Skeletal muscle satellite cell (primary cell): Measurements from ENCODE around the gene S100A5.
A peak's percentile ranks its signal among the peaks of the same experiment; 100 is the strongest.

Experiments used
- H3K27me3 ChIP-seq: 2 replicates; pipeline ENCODE4 v1.7.0; 2013; ENCODE audit warnings: low read length; ENCODE audit not compliant: control insufficient read depth, insufficient read depth
- H3K36me3 ChIP-seq: 2 replicates; pipeline ENCODE4 v1.7.0; 2013; ENCODE audit warnings: mild to moderate bottlenecking, control low read depth, low read length; ENCODE audit not compliant: insufficient read depth
- H3K4me1 ChIP-seq: 2 replicates; pipeline ENCODE4 v1.7.0; 2013; ENCODE audit warnings: low read length; ENCODE audit not compliant: control insufficient read depth, insufficient read depth
- H3K4me2 ChIP-seq: 2 replicates; pipeline ENCODE4 v1.7.0; 2013; ENCODE audit warnings: mild to moderate bottlenecking, low read length
- H3K4me3 ChIP-seq: 2 replicates; pipeline ENCODE4 v1.7.0; 2013; ENCODE audit warnings: low read length
- H3K9ac ChIP-seq: 2 replicates; pipeline ENCODE4 v1.7.0; 2013; ENCODE audit warnings: mild to moderate bottlenecking, low read depth, low read length, moderate library complexity
- H3K9me3 ChIP-seq: replicated peaks from 2 replicates; pipeline ENCODE4 v1.7.0; 2013; ENCODE audit warnings: mild to moderate bottlenecking, control low read depth, low read length

S100A5 gene

GRCh38 chr1:153552335-153552734 is 11.6 kb upstream of the S100A5 start:
- peaks cover 32% of the 10 kb centered on the region for H3K4me1 ChIP-seq
- no peaks in the 10 kb centered on the region for H3K27me3 ChIP-seq
- H3K9me3 ChIP-seq = no peaks in the 10 kb centered on the region
- no peak overlapping the region for H3K9ac ChIP-seq
- no peak overlapping the region for H3K4me2 ChIP-seq
- no peak overlapping the region for H3K4me3 ChIP-seq
- no peaks in the 10 kb centered on the region for H3K36me3 ChIP-seq

DNA sequence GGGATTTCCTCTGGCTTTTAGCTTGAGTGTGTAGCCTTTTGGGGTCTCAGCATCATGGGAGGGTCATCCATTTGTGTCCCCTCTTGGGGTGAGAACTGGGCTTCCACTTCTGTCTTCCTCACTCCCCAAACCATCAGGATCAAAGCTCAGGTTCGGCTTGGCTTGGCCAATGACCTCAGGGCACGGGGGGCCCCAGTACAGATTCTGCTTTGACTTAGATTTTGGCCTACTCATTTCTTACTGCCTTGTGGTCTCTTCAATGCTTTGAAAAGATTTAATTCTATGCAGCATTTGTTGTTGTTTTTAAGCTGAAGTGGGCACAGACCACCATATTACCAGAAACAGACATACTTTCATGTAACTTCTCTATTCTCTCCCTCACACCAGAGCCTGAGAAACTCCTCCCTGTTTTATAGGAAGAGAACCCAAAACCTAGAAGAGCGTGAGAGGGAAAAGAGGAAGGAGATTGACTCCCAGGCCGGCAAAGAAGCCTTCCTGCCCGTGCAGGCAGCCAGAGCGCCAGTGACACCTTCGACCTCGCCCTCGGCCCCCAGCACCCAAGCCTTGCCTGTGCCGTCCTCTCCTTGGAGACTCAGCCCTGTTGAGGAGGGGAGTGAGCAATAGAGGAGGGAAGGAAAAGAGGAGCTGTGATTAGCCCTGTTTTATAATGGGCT is 10.2 kb upstream of the S100A5 start:
- Histone ChIP-seq H3K4me3 (no peak overlapping the region), H3K27me3 (no peaks in the 10 kb centered on the region), H3K9ac (no peak overlapping the region), H3K36me3 (no peaks in the 10 kb centered on the region), H3K4me1 (peaks cover 41% of the 10 kb centered on the region), H3K9me3 (no peaks in the 10 kb centered on the region), H3K4me2 (no peak overlapping the region)

DNA sequence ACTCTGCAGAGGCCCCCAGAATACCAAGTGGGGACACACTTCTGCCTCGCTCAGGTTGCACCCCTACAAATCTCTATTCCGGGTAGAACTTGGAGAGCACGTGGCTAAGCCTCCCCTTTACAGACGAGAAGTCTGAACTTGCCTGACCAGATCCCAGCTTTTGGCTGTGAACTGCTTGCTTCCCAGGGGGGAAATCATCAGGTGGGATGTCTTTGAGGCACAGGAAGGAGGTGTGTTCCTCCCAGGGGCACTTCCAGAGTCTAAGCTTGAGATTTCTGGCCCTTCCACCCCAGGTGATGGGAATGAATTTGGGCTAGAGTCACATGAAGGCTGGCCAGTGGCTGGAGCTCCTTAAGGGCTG is 9.6 kb upstream of the S100A5 start:
- Histone ChIP-seq H3K36me3 (no peaks in the 10 kb centered on the region), H3K4me1 (peaks cover 47% of the 10 kb centered on the region), H3K4me3 (no peak overlapping the region), H3K27me3 (no peaks in the 10 kb centered on the region), H3K4me2 (no peak overlapping the region), H3K9me3 (no peaks in the 10 kb centered on the region), H3K9ac (no peak overlapping the region)

DNA sequence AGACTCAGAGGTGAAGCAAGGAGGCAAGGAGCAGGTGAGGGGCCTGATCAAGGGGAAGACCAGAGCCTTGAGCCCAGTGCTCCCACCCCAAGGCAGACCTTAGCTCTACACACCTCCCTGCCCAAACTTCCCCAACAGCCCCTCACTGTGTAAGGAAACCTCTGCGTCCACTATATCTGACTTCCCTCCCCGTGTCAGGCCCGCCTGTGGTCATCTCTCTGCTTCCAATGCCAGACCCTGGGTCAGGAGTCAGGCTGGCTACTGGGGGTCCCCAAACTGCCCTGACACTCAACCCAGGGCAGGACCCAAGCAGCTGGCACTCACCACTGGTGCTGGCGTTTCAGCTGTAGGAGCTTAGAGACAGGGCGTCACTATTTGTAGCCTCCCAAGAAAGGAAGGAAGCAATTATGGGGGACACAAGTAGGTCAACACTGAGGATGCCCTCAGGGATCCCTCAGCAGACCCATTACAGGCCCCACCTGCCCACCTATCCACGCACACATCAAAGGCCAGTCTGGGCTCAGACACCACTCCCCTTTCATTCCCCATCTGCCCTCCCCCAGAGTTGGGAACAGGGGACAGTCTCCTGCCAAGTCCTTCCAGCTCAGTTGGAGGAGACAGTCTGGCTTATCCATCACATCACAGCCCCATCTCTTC is 9.1 kb upstream of the S100A5 start:
- no peak overlapping the region for H3K4me3 ChIP-seq
- H3K9ac ChIP-seq = no peak overlapping the region
- H3K4me1 ChIP-seq = peaks cover 52% of the 10 kb centered on the region
- no peaks in the 10 kb centered on the region for H3K36me3 ChIP-seq
- H3K27me3 ChIP-seq = no peaks in the 10 kb centered on the region
- peak overlapping the region; percentile 59 for H3K4me2 ChIP-seq
- no peaks in the 10 kb centered on the region for H3K9me3 ChIP-seq

GRCh38 chr1:153548722-153549688 is 8.3 kb upstream of the S100A5 start, which contains the start of gene S100A3:
Gene S100A3, minus strand, starts transcription at chr1:153549258. Its CDS starts 773 bp downstream, at chr1:153548485.
- Histone ChIP-seq H3K9me3 (no peaks in the 10 kb centered on the region), H3K4me1 (peaks cover 57% of the 10 kb centered on the region), H3K9ac (peak within 1 kb of the TSS; percentile 66), H3K36me3 (no peaks in the 10 kb centered on the region), H3K4me3 (peak within 1 kb of the TSS; percentile 46), H3K27me3 (no peaks in the 10 kb centered on the region), H3K4me2 (peak within 1 kb of the TSS; percentile 59)

- no peaks in the 10 kb centered on the region for H3K36me3 ChIP-seq
- peaks cover 60% of the 10 kb centered on the region for H3K4me1 ChIP-seq
- peak overlapping the region; percentile 66 for H3K9ac ChIP-seq
- H3K4me2 ChIP-seq = no peak overlapping the region
- H3K9me3 ChIP-seq = no peaks in the 10 kb centered on the region
- no peaks in the 10 kb centered on the region for H3K27me3 ChIP-seq
- no peak overlapping the region for H3K4me3 ChIP-seq
Observed at GRCh38 chr1:153547560-153548551, 7.1 kb upstream of the S100A5 start.

DNA sequence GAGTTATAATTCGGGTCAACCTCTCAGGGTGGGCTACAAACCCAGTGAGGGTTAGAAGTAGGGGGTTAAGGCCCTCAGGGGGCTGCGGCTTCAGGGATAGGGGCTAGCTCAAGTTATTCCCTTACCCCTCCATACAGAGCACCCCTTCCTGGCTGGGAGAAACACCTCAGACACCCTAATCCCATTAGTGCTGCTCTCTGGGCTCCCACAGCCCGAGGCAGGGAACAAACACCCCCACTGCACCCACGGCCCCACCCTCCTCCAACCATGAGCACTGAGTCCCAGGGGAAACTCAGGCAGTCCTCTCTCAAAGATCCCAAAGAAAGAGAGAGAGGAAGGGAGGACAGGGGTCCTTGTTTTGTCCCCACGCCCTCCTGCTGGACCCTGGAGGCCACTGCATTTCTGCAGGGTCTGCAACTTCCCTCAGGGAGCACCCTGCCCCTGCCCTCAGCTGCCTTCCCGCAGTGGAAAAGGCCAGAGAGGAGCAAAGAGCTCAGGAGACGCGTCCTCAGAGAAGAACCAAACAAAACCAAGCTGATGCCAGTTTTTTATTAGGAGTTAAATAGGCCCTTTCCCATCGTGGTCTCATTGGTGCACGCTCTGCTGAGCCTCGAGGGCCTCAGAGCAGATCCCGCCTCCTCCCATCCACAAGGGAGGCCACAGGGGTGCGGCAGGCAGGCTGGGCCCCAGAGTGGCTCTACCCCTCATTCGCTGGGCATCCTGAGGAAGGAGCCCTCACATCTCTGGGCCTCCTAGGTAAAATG is 6.2 kb upstream of the S100A5 start:
- Histone ChIP-seq H3K36me3 (no peaks in the 10 kb centered on the region), H3K4me1 (peaks cover 67% of the 10 kb centered on the region), H3K9me3 (no peaks in the 10 kb centered on the region), H3K4me2 (no peak overlapping the region), H3K4me3 (no peak overlapping the region), H3K9ac (no peak overlapping the region), H3K27me3 (no peaks in the 10 kb centered on the region)

- Histone ChIP-seq H3K9ac (peak overlapping the region; percentile 78), H3K27me3 (no peaks in the 10 kb centered on the region), H3K4me3 (no peak overlapping the region), H3K4me1 (peaks cover 73% of the 10 kb centered on the region), H3K4me2 (peak overlapping the region; percentile 77), H3K36me3 (no peaks in the 10 kb centered on the region), H3K9me3 (no peaks in the 10 kb centered on the region)
Observed at GRCh38 chr1:153546371-153546770, 5.6 kb upstream of the S100A5 start.

DNA sequence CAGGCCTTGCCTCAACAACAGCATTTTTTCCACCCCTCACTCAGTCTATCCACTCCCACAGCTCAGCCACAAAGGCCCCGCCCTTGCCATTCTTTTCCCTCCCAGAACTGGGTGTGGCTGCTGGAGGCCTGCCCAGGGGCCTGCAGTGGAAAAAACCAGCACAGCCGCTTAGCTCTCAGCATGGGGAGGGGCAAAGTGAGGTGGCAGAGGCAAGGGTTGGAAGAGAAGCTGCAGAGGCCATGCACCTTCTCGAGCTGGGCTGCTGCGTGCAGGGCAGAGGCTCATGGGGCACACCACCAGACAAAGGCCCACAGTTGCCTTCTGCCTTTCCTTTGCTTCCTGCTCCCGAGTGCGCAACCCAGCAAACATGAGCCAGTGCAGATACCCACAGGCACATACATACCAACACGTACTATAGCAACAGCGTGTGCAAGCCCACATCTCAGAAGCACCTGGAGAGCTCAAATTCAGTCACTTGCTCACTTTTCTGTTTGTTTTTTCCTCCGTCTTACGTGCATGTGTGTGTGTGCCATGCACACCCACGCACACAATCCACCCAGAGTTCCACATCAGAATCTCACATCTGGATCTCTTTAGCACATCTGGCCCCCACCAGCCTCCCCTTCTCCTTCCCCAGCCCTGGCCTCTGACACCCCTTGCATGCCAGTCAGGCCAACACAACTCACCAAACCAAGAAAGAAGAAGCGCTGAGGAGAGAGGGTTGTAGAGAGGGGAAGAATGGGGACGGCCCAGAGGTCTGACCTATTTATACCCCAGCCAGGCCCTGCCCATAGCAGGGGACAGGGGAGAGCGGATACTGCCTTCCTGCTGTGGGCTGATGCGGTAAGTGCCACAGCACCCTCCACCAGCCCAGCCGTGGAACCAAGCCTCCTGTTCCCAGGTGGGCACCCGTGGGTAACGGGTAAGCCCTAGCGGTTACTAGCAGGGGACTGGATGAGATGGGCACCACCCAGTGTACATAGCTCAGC is 4.6 kb upstream of the S100A5 start, which contains the start of gene S100A4:
TSS of gene S100A4 (minus strand) at position 740 of the 989 bp plus-strand sequence. CDS start 1,012 bp downstream, outside the sequence.
- H3K27me3 ChIP-seq = no peaks in the 10 kb centered on the region
- peaks cover 83% of the 10 kb centered on the region for H3K4me1 ChIP-seq
- H3K9ac ChIP-seq = peak within 1 kb of the TSS; percentile 78
- no peaks in the 10 kb centered on the region for H3K9me3 ChIP-seq
- H3K4me2 ChIP-seq = peak within 1 kb of the TSS; percentile 77
- peak within 1 kb of the TSS; percentile 67 for H3K4me3 ChIP-seq
- no peaks in the 10 kb centered on the region for H3K36me3 ChIP-seq
